EH (cell line): Measurements from ENCODE around the gene SPDYE6.
"Not testable (repeated sequence)": the region's sequence is repeated elsewhere in the genome, so short reads cannot be mapped to it uniquely, and the experiment has no call there.

ENCODE experiments used
- DNase-seq: peaks from one replicate; pipeline ENCODE4 v3.0.0-alpha.2; 2015; ENCODE audit warnings: low read depth

Gene SPDYE6

DNA sequence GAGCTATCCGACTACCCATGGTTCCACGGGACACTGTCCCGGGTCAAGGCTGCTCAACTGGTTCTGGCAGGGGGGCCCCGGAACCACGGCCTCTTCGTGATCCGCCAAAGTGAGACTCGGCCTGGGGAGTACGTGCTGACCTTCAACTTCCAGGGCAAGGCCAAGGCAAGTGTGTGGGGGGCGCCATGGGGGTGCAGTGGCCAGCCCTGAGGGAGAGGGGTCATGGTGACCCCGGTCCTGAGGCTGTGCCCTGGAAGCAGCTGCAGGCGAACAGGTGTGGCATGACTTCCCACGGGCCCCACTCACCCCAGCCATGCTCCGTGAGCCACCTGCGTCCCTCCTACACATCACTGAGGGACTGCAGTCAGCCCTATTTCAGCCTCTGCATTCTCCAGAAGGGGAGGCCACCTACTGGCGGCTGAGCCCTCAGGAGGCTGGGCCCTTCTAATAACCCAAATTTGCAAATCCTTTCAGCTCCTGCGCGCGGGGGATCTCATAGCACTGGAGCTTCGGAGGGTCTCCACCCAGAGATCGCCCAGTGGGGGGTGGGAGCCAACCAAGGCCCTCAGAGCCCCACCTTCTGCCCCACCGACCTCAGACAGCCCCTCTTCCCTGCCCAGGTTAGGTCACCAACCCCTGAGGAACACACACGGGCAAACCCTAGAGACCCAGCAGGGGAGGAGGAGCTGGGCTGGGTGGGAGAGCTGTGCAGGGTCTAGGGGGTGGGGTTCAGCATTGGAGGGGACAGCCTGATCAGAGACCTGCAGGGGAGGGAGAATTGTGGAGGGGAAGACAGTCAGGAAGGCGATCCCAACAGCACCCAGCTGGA is 38.8 kb downstream of the SPDYE6 start:
- DNase-seq = no peak

DNA sequence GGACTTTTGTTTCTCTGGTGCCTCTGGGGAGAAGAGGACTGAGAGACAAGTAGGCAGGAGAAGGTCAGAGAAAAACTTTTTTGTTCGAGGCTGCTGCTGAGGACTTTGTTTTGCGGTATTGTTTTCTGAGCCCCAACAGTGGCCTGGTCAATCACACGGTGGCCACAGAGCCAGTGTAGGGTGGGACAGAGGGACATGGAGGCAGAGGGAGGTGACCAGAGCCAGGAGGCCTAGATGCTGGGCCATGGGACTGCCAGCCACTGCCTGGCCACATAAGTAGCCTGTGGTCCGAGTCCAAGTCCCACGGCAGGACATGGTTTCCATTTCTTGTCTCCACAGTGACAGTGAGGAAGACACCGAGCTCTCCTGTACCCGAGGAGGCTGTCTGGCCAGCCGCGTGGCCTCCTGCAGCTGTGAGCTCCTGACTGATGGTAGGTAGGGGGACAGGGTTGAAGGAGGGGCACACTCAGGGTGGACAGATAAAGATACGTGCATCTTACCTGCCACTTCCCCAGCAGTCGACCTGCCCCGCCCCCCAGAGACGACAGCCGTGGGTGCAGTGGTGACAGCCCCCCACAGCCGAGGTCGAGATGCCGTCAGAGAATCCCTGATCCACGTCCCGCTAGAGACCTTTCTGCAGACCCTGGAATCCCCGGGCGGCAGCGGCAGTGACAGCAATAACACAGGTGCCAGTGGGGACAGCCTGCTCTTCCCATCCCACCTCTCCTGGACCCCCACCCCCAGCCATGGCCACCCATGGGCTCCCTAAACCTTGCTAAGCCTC is 42.1 kb downstream of the SPDYE6 start:
- no peak for DNase-seq

DNA sequence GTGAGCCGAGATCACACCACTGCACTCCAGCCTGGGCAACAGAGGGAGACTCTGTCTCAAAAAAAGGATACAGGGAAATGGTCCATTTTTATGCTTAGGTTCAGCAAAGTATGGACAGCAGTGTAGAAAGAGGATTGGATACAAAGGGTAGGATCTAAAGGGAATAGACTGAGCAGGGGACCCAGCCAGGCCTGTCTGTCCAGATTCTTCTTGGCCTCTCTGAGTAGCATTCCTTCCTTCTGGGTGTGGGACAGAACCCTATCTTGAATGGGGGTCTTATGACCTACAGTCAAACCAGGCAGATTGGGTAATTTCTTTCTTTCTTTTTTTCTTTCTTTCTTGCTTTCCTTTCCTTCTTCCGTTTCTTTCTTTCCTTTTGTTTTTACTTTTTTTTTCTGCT is 43.9 kb downstream of the SPDYE6 start:
- no peak for DNase-seq

DNA sequence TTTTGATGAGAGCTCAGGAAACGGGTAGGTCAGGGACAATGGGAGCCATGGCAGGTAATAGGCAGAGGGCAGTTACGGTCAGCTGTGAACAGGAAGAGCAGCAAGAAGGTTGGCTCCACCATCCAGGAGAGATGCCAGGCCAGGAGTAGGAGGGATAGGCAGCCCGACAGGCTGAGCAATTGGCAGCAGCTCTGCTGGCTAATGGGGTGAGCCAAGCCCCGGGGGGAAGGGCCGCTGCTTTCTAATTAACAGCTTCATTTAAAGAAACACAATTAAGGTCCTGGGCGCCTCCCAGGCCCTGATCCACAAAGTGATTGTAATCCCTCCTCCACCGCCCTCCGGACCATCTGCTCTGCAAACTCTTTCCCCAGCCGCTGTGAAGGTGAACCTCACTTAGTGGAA is 45.8 kb downstream of the SPDYE6 start:
- DNase-seq = no peak

DNA sequence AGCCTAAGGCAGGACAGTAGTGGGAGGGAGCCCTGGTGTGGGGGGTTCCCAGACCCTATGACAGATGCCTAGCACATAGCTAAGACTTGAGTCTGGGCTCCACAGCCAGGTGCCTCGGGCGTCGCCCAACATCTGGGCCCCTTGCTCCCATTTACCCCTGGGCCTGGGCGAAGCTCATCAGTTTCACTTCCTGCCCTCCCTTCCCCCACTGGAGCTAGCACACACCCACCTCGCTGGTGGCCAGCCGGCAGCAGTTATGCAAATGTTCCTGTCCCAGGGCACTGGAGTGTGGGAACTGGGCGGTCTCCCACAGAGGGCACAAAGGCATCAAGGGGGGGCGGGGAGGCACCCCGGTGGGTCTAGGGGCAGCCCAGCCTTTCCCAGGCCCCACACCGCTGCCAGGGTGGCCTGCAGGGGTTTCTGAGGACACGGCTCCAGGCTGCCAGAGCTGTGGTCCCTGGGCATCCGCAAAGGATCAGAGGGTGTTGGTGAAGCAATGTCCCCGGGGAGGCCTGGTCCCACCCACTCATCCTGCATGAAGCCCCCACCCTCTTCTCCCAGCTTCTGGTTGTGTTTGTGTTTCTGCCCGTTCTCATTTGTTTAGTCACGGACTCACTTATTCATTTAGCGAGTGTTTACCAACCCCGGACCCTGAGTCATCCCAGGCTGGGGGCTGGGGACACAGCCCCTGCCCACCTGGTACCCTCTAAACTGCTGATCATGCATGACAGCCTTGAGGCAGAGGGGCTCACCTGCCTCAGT is 49.1 kb downstream of the SPDYE6 start:
- DNase-seq = peak; percentile 73

DNA sequence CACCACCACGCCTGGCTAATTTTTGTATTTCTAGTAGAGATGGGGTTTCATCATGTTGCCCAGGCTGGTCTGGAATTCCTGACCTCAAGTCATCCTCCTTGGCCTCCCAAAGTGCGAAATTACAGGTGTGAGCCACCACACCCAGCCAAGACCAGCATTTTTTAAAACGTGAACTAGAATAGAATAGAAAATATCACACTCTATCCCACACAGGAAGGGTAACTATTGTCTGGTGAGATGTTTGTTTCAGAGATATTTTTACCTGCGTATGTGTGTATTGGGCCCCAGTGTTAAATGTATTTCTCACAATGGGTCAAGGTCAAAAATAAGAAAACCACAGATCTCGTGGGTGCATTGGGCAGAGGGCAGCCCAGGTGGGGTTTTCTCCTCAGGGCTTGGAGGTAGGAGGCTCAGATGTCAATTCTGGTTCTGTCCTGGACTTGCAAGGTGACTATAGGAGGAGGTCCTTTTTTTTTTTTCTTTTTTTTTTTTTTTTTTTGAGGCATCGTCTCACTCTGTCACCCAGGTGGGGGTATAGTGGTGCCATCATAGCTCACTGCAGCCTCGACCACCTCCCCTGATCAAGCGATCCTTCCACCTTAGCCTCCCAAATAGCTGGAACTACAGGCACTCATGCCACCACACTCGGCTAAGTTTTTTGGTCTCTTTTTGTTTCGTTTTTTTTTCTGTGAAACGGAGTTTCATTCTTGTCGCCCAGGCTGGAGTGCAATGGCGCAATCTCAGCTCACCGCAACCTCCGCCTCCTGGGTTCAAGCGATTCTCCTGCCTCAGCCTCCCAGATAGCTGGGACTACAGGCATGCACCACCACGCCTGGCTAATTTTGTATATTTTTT is 50.6 kb downstream of the SPDYE6 start:
- no peak for DNase-seq

DNA sequence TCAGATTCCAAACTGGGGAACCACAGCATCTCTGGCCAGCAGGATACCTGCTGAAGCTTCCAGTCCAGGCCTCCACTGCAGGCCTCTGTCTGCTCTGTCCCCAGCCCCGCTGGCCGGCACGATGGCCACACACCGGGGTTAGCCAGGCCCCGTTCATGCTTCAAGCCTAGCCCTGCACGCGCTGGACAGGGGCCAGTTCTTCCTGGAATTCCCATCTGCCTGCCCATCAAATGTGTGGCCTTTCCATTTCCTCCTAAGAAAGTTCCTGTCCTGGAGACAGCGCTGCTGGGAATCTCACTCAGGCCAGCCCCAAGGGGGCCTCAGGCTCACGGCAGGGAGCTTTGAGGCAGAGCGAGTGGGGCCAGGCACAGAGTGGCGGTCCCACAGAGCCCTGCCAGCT is 51.6 kb downstream of the SPDYE6 start:
- DNase-seq = no peak

DNA sequence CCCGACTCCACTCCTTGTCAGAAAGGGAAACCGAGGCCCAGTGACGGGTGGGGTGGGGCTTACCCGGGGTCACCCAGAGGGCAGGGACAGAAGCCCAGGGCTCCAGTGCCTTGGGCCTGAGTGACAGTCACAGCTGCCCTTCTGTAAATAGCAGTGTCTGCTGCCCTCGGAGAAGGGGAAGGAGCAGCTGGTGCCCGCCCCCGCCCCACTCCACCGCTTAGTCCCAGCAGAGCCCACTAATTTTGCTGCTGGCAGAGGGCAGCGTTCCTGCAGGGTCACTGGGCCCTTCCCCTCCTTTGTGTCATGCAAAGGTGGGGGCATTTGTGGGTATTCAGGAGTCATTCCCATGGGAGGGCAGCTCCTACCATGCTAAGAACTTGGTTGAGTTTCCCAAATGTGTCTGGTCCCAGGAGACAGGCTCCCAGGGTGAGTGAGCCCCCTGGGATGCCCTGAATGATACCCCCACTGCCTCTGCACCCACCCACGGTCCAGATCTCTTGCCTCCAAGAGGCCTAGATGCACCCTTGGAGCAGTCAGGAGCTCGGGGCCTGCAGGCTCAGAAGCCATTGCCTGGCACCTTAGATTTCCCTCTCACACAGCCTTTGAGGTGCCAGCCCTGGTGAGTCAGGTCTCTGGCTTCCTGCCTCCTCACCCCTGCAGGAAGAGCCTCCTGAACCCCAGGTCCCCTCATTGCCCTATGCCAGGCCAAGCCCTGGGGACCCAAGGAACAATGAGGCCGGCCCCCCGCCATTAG is 52.4 kb downstream of the SPDYE6 start:
- DNase-seq = no peak

DNA sequence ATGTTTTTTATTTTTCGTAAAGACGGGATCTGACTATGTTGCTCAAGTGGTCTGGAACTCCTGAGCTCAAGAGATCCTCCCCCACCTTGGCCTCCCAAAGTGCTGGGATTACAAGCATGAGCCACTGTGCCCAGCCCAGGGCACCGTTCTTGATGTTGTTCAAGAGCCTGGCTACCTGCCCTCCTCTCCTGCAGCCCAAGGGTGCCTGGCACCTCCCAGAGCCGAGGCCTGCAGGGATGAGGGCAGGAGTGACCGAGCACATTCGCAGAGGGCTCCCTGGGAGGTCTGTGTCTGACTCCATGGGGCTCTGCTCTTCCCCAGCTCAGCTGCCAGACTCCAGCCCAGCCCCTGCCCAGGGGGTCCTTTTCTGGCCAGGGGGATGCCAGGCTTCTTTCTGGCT is 54.2 kb downstream of the SPDYE6 start:
- DNase-seq = no peak

DNA sequence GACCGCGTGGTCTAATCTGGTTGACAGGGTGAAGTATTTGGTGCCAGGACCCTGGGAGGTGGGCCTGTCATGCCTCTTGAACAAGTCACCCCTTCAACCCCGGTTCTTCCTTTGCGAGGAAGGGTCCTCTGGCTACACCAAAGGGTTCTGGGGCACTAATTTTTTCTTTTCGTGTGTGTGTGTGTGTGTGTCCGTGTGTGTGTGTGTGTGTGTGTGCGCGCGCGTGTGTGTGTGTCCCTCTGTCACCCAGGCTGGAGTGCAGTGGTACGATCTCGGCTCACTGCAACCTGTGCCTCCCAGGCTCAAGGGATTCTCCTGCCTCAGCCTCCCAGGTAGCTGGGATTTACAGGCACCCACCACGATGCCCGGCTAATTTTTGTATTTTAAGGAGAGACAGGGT is 54.9 kb downstream of the SPDYE6 start:
- not testable (repeated sequence) for DNase-seq

DNA sequence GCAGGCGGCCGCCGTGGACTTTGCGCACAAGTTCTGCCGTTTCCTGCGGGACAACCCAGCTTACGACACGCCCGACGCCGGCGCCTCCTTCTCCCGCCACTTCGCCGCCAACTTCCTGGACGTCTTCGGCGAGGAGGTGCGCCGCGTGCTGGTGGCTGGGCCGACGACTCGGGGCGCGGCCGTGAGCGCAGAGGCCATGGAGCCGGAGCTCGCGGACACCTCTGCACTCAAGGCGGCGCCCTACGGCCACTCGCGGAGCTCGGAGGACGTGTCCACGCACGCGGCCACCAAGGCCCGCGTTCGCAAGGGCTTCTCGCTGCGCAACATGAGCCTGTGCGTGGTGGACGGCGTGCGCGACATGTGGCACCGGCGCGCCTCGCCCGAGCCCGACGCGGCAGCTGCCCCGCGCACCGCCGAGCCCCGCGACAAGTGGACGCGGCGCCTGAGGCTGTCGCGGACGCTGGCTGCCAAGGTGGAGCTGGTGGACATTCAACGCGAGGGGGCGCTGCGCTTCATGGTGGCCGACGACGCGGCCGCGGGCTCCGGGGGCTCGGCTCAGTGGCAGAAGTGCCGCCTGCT is 55.5 kb downstream of the SPDYE6 start:
- DNase-seq = no peak

DNA sequence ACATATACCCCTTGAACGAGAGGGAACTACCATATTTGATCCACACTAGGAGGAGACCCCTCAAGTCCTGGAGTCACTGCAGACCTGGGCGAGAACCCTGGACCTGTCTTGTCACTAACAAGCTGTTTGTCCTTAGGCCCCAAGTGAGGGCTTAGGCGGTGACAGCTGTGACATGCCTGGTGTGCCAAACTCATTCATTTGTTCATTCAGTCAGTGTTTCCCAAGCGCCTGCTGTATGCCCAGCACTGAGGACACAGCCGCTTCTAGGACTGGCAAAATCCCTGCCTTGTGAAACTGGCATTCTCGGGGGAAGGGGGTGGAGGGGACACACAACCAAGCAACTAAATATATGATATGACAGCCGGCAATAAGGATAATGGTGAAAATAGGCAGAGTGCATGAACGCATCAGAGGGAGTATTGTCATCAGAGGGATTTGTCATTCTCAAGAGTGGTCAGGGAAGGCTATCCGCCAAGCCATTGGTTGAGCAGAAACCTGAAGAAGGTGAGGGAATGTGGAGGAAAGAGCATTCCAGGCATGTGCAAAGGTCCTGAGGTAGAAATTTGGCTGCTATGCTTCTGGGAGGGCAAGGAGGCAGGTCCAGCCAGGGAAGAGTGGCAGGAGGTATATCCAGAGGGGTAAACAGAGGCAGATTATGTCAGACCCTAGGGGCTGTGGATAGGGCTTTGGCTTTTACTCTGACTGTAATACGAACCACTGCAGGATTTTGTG is 58.6 kb downstream of the SPDYE6 start:
- DNase-seq = no peak

DNA sequence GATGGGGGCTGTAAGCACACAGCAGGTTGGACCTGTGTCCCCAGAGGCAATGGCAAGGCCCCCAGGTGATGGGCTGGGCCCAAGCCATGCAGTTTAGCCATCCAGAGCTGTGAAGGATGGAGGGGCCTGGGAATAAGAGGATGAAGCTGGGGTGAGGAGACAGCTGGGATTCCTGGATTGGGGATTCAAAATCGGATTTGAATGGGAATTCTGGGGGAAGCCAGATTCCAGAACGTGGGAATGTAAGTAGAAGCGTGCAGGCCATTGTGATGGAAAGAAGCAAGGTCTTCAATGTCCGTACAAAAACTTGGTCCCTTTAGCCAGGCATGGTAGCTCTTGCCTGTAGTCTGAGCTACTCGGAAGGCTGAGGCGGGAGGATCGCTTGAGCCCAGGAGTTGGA is 59.7 kb downstream of the SPDYE6 start:
- no peak for DNase-seq

DNA sequence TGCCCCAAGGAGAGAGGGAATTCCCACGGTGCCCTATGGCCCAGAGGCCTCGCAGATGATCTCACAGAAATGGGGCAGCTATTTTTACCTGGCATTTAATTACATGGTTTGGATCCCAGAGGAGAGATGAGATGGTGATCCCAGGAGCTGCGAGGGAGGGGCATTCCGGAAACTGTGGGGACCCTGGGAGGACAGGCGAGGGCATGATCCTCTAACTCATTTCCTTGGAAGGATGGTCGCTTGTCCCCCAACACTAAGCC is 60.1 kb downstream of the SPDYE6 start:
- no peak for DNase-seq
